GM13977 (cell line): ENCODE data around the gene PRKCE.

ENCODE experiments used
- DNase-seq: peaks from one replicate; pipeline ENCODE4 v3.0.0; 2012; ENCODE audit warnings: low spot score
- in situ Hi-C: fragments of 300-500 bp; cut with MboI; formaldehyde crosslinking; loops from one replicate; pipeline ENCODE4 v1.12.0; 2022; ENCODE audit warnings: low sequenced_read_pairs, low pct_unique_long_range_greater_than_20kb, mixed read lengths, inconsistent platforms; ENCODE audit not compliant: unreplicated experiment
- TF ChIP-seq, protein P1 (sequence below): IDR thresholded peaks from 2 replicates; pipeline ENCODE4 v1.5.1; 2012; ENCODE audit warnings: mild to moderate bottlenecking, control low read depth; ENCODE audit not compliant: insufficient read depth; ENCODE audit errors: extremely low read depth, missing control alignments

Gene PRKCE

DNA sequence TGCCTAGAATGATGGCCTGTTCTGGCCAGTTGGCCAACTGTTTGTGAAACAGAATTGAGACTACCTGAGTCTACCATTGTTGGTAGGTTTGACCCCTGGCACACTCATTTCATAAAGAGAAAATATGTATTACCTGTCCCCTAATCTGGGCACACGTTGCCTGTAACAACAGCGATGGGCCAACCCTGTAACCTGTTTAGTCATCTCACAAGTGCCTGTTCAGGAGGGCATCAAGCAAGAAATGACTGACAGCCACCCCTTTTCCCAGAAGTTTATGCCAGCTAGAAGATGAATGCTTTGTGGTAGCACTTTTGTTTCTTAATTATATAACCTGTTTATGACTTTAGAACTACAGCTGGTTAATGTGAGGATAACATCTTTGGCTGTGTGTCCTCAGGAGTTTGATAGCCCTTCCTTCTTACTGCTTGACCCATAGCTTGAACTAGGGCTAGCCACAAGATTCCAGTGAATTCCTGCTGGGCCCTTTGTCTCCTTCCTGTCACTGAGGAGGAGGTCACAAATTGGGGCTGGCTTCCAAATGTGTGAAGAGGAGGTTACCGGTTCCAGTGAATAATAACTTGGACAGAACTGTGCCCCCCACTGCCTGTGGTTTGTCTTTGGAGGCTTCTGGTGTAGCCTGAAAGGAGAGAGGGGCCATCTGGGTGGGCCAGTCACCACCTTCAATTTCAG, 371.8 kb downstream of the PRKCE start:
- in situ Hi-C loops = loop anchor here (25.0 kb wide), 1 partner anchor 614 kb away; no protein-coding TSS in a partner anchor
- DNase-seq = no peak
- TF ChIP-seq, protein P1, sequence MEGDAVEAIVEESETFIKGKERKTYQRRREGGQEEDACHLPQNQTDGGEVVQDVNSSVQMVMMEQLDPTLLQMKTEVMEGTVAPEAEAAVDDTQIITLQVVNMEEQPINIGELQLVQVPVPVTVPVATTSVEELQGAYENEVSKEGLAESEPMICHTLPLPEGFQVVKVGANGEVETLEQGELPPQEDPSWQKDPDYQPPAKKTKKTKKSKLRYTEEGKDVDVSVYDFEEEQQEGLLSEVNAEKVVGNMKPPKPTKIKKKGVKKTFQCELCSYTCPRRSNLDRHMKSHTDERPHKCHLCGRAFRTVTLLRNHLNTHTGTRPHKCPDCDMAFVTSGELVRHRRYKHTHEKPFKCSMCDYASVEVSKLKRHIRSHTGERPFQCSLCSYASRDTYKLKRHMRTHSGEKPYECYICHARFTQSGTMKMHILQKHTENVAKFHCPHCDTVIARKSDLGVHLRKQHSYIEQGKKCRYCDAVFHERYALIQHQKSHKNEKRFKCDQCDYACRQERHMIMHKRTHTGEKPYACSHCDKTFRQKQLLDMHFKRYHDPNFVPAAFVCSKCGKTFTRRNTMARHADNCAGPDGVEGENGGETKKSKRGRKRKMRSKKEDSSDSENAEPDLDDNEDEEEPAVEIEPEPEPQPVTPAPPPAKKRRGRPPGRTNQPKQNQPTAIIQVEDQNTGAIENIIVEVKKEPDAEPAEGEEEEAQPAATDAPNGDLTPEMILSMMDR = no peak

DNA sequence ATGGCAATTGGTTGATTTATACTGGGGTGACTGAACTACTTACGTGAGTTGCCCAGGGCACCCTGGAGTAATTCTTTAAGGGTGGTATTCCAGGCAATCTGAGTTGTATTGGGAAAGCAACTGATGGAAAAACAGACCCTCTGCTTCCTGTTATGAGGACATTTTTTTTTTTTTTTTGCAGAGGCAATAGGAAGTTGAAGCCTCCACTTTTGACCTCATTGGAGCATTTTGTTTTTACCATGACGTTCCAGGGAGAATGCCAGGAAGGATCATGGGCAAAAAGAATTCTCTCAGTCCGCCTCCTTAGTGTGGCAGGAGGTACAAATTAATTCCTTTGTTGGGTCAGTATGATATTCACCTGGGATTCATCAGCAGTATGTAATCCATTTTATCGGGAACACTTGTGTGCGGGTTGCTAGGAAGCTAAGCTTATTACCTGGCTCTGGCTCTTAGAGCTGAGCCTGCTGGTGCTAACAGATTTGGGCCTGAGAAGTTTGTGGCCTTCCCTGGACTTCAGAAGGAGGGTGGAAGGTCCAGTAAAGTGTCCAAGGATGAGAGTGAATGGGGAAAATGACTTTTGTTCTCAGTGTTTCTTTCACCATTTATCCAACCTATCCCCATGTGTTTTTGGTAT, 372.8 kb downstream of the PRKCE start:
- TF ChIP-seq, protein P1 = no peak
- in situ Hi-C loops = loop anchor here (25.0 kb wide), 1 partner anchor 613 kb away; no protein-coding TSS in a partner anchor
- DNase-seq = no peak

DNA sequence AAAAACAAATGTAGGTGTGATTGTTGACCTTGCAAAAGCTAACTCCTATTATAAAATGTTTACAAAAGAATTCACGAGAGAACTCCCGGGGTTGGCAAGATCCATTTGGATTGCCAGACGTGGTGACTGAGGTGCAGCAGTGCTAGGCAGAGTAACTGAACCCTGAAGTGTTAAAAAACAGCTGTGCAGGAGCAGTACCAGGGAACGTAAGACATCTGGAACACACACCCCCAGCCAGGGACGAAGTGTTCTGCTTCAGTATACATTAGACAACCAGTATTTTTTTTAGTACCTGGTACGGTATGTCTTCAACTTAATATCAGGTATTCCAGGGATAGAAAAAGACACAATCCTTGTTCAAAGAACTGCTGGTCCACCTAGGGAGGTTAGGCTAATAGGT, 373.6 kb downstream of the PRKCE start:
- in situ Hi-C loops = loop anchor here (25.0 kb wide), 1 partner anchor 337 kb away; no protein-coding TSS in a partner anchor
- TF ChIP-seq, protein P1 = no peak
- DNase-seq = no peak

DNA sequence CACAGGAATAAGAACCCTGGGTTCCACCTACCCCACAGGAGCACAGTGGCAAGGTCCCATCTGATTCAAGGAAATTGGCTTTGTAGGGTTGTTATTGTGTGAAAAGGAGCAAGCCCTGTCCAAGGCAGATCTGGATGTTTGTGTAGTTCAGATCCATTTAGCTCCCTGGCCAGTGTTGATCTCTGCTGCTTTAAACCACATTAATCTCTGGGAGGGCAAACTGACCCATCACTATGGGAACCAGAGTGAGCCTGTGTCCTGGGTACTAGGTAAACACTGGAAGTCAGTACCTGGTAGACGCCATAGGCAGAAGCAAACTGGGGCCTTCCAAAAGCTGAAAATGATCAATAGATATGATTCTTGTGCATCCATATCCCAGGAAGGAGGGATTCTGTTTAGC, 374.2 kb downstream of the PRKCE start:
- no peak for DNase-seq
- TF ChIP-seq, protein P1 = no peak
- in situ Hi-C loops = loop anchor here (25.0 kb wide), 1 partner anchor 337 kb away; no protein-coding TSS in a partner anchor

DNA sequence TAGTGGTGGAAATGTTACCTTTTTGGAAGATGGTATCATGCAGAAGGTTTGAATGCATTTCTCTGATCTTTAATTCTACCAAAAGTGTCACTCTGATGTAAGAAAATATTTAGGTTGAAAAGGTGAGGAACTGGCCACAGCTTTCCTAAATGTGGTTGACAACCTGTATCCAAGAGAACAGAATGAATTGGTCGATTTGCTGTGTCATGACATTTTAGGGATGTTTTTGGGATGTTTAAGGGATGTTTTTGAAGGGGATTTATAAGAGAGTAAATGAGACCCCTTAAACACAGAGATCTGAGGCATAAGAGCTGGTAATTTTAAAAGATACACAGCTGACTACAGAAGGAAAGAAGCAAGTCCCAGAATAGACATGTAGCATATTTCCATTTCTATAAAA, 375.0 kb downstream of the PRKCE start:
- in situ Hi-C loops = loop anchor here (25.0 kb wide), 1 partner anchor 336 kb away; no protein-coding TSS in a partner anchor
- DNase-seq = no peak
- TF ChIP-seq, protein P1 = no peak

DNA sequence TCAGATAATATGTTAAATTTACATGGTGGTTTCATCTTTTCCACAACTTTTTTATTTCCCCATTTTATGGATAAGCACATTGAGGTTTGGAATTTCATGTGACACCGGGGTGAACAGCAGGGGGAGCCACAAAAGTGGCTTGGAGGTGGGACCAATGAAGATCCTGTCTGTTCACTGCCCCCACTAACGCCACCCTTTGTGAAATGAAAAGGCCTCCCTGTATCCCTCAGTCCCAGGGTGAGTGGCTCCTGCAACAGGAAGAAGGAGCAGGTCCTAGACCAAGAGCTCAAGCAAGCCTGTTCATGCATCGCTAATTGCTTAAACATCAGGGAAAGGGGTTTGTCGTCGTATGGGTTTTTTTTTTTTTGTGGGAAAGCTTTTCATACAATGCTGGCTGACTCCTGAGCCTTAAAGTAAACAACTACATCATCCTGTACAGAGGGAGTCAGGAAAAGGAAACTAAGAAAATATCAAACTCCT, 377.9 kb downstream of the PRKCE start:
- TF ChIP-seq, protein P1 = peak; percentile 30
- in situ Hi-C loops = loop anchor here (25.0 kb wide), 1 partner anchor 333 kb away; no protein-coding TSS in a partner anchor
- DNase-seq = no peak
